Measurements from ENCODE around the gene SETD6.

GRCh38 chr16:58474296-58474695 is 41.0 kb upstream of the SETD6 start:
- no peak for TF ChIP-seq CTCF (IDR thresholded peaks at IDR 0.05)
- TF ChIP-seq TAF1 (IDR thresholded peaks at IDR 0.05; ENCODE audit: borderline replicate concordance, low read depth, low read length): no peak
- TF ChIP-seq POLR2AphosphoS5 (IDR thresholded peaks at IDR 0.05; ENCODE audit: low read depth, low read length): no peak
- no peak for TF ChIP-seq USF1 (IDR thresholded peaks at IDR 0.05; ENCODE audit: borderline replicate concordance, low read depth)
- no peak for TF ChIP-seq FOSL2 (IDR thresholded peaks at IDR 0.05; ENCODE audit: borderline replicate concordance, low read depth)
- TF ChIP-seq GABPA (IDR thresholded peaks at IDR 0.05; ENCODE audit: low read depth): no peak
- no peak for TF ChIP-seq EP300 (IDR thresholded peaks at IDR 0.05; ENCODE audit: borderline replicate concordance in 1 of 2, low read depth in 1 of 2, low read length in 1 of 2)
- no peak for TF ChIP-seq JUND (IDR thresholded peaks at IDR 0.05)
- TF ChIP-seq ZBTB33 (IDR thresholded peaks at IDR 0.05; ENCODE audit: borderline replicate concordance, low read depth): no peak
- no peak for TF ChIP-seq FOXM1 (IDR thresholded peaks at IDR 0.05; ENCODE audit: low read depth)
- TF ChIP-seq MAX (IDR thresholded peaks at IDR 0.05; ENCODE audit: low read depth): no peak
- TF ChIP-seq RAD21 (IDR thresholded peaks at IDR 0.05; ENCODE audit: low read length): no peak
- TF ChIP-seq MXI1 (IDR thresholded peaks at IDR 0.05; ENCODE audit: low read depth, low read length): no peak
- no peak for TF ChIP-seq CHD2 (IDR thresholded peaks at IDR 0.05; ENCODE audit: low read length, partially characterized antibody)
